ENCODE measurements around the gene MAPRE2.
A peak's percentile ranks its signal among the peaks of the same experiment; 100 is the strongest.

The MAPRE2 gene

DNA sequence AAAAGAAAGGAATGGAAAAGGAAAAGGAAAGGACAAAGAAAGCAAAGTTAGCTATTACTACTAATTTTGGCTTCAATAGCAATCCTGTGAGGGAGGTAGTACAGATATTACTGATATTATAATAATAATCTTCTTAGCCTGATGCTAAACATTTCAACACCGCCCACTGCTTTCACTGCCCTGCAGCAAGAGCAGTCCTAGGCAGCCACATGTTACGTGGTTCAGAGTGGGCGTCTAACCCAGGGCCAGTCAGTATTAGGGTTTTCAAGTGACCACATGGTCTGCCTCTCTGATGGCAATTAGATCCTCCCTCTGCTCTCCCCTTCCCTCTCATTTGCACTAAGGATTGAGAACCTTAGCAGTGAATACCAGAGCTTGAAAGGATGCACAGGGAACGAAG is 116.0 kb downstream of the MAPRE2 start:
- WGBS (ENCODE audit: extremely low coverage, insufficient coverage, insufficient read length), result no CpG with 5 or more reads among the region's 4 CpGs
- H4K8ac ChIP-seq (ENCODE audit: low read depth, low read length), result no peak overlapping the region
- no peaks in the 10 kb centered on the region for H3K36me3 ChIP-seq (ENCODE audit: control insufficient read depth in 1 of 2, insufficient read depth in 2 of 2, low read length in 2 of 2)
- H3K4me3 ChIP-seq (ENCODE audit: low read depth, low read length), result no peak overlapping the region
- no peak overlapping the region for H2BK120ac ChIP-seq (ENCODE audit: insufficient read depth, low read length, poor library complexity)
- H2BK12ac ChIP-seq (ENCODE audit: low read length), result no peak overlapping the region
- no peak overlapping the region for H3K18ac ChIP-seq (ENCODE audit: low read length)
- H3K14ac ChIP-seq (ENCODE audit: low read length), result no peak overlapping the region
- no peaks in the 10 kb centered on the region for H3K9me3 ChIP-seq (ENCODE audit: insufficient read depth, low read depth, low read length)
- H3K4me1 ChIP-seq (ENCODE audit: control insufficient read depth in 1 of 2, insufficient read depth in 2 of 2, low read length in 2 of 2), result no peaks in the 10 kb centered on the region
- H3K27me3 ChIP-seq (ENCODE audit: insufficient read depth, low read length), result no peaks in the 10 kb centered on the region
- no peak overlapping the region for H4K91ac ChIP-seq (ENCODE audit: low read depth, low read length)
- no peak overlapping the region for H3K4ac ChIP-seq (ENCODE audit: low read depth, low read length)
- no peak overlapping the region for H3K27ac ChIP-seq (ENCODE audit: low read depth, low read length)
- H4K12ac ChIP-seq (ENCODE audit: low read depth, low read length), result no peak overlapping the region
- no peak overlapping the region for H3K23ac ChIP-seq (ENCODE audit: low read length)
- H3K9ac ChIP-seq (ENCODE audit: low read length), result no peak overlapping the region
- no peak overlapping the region for H2AK5ac ChIP-seq (ENCODE audit: low read length)
- no peak overlapping the region for H3K4me2 ChIP-seq (ENCODE audit: low read length)
- H3K79me2 ChIP-seq (ENCODE audit: control insufficient read depth, insufficient read depth, low read length, poor library complexity), result no peaks in the 10 kb centered on the region
- H2BK5ac ChIP-seq (ENCODE audit: low read depth, low read length, poor library complexity), result no peak overlapping the region
- no peak for DNase-seq
- no peaks in the 10 kb centered on the region for H3K79me1 ChIP-seq (ENCODE audit: low read length)
- no peak overlapping the region for H2AFZ ChIP-seq (ENCODE audit: insufficient read depth, low read length, poor library complexity)

DNA sequence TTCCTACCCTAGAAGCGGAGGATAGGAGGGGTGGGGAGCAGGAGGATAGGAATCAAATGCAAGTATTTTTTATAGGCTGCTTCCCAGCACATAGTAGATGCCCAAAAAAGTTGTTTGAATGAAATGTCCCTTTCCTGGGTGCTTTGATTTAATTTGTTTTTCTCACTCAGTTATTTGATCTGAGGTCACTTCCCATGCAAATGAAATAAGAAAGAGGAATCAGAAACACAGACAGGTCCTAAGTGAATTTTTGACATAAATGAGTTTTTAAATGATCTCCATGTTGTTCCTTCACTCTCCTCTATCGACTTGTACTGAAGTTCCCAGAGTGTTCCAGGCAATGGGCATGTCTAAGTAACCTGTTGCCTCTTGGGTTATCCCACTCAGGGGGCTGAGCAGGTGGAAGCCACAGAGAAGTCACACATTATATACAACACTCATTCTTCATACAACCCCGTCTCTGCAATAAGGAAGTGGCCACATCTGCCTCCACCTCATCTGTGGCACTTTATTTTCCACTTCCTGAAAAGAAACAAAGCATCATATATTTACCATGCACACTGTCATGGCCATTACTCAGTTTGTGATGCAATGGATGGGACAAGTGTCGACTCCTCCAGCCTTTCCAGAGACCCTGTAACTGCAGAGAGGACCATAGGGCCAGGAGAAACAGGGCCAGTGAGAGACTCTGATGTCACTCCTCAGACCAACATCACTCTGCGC is 117.7 kb downstream of the MAPRE2 start:
- no peaks in the 10 kb centered on the region for H3K36me3 ChIP-seq (ENCODE audit: control insufficient read depth in 1 of 2, insufficient read depth in 2 of 2, low read length in 2 of 2)
- H2AFZ ChIP-seq (ENCODE audit: insufficient read depth, low read length, poor library complexity), result no peak overlapping the region
- H4K8ac ChIP-seq (ENCODE audit: low read depth, low read length), result no peak overlapping the region
- no CpG with 5 or more reads among the region's 5 CpGs for WGBS (ENCODE audit: extremely low coverage, insufficient coverage, insufficient read length)
- H2BK120ac ChIP-seq (ENCODE audit: insufficient read depth, low read length, poor library complexity), result no peak overlapping the region
- DNase-seq, result no peak
- H3K79me2 ChIP-seq (ENCODE audit: control insufficient read depth, insufficient read depth, low read length, poor library complexity), result no peaks in the 10 kb centered on the region
- H3K18ac ChIP-seq (ENCODE audit: low read length), result no peak overlapping the region
- H3K4me1 ChIP-seq (ENCODE audit: control insufficient read depth in 1 of 2, insufficient read depth in 2 of 2, low read length in 2 of 2), result no peaks in the 10 kb centered on the region
- no peaks in the 10 kb centered on the region for H3K79me1 ChIP-seq (ENCODE audit: low read length)
- no peak overlapping the region for H3K9ac ChIP-seq (ENCODE audit: low read length)
- no peak overlapping the region for H3K4me2 ChIP-seq (ENCODE audit: low read length)
- no peaks in the 10 kb centered on the region for H3K9me3 ChIP-seq (ENCODE audit: insufficient read depth, low read depth, low read length)
- H4K91ac ChIP-seq (ENCODE audit: low read depth, low read length), result no peak overlapping the region
- H3K14ac ChIP-seq (ENCODE audit: low read length), result no peak overlapping the region
- no peak overlapping the region for H3K27ac ChIP-seq (ENCODE audit: low read depth, low read length)
- no peak overlapping the region for H4K12ac ChIP-seq (ENCODE audit: low read depth, low read length)
- no peak overlapping the region for H3K4ac ChIP-seq (ENCODE audit: low read depth, low read length)
- H3K23ac ChIP-seq (ENCODE audit: low read length), result no peak overlapping the region
- no peak overlapping the region for H2AK5ac ChIP-seq (ENCODE audit: low read length)
- no peak overlapping the region for H2BK12ac ChIP-seq (ENCODE audit: low read length)
- no peak overlapping the region for H2BK5ac ChIP-seq (ENCODE audit: low read depth, low read length, poor library complexity)
- H3K27me3 ChIP-seq (ENCODE audit: insufficient read depth, low read length), result no peaks in the 10 kb centered on the region
- H3K4me3 ChIP-seq (ENCODE audit: low read depth, low read length), result no peak overlapping the region

DNA sequence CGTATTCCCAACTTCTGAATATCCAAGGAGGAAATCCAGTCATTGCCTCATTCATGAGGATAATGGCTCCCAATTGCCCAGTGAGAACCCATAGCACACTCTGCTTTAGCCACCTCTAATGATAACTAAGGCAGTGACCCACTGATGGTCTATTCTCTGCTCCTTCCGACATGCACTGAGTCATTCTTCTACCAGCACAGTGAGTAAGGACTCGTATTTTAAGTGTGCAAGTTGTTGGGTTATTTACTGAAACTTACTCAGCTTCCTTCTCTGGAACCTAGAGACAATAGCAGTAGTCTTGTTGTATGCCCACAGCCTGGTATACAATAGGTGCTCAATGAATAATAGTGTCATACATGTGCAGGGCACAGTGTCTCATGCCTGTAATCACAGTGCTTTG is 118.6 kb downstream of the MAPRE2 start:
- H3K4me1 ChIP-seq (ENCODE audit: control insufficient read depth in 1 of 2, insufficient read depth in 2 of 2, low read length in 2 of 2), result no peaks in the 10 kb centered on the region
- no peak overlapping the region for H2BK5ac ChIP-seq (ENCODE audit: low read depth, low read length, poor library complexity)
- H3K79me2 ChIP-seq (ENCODE audit: control insufficient read depth, insufficient read depth, low read length, poor library complexity), result no peaks in the 10 kb centered on the region
- H3K36me3 ChIP-seq (ENCODE audit: control insufficient read depth in 1 of 2, insufficient read depth in 2 of 2, low read length in 2 of 2), result no peaks in the 10 kb centered on the region
- no peak overlapping the region for H2BK12ac ChIP-seq (ENCODE audit: low read length)
- H3K23ac ChIP-seq (ENCODE audit: low read length), result no peak overlapping the region
- H4K8ac ChIP-seq (ENCODE audit: low read depth, low read length), result no peak overlapping the region
- H3K4me3 ChIP-seq (ENCODE audit: low read depth, low read length), result no peak overlapping the region
- WGBS (ENCODE audit: extremely low coverage, insufficient coverage, insufficient read length), result no CpG with 5 or more reads among the region's 3 CpGs
- peak in 1 of 2 donors; percentile 18 for DNase-seq
- no peak overlapping the region for H3K4ac ChIP-seq (ENCODE audit: low read depth, low read length)
- no peak overlapping the region for H3K14ac ChIP-seq (ENCODE audit: low read length)
- no peak overlapping the region for H2AFZ ChIP-seq (ENCODE audit: insufficient read depth, low read length, poor library complexity)
- H3K18ac ChIP-seq (ENCODE audit: low read length), result no peak overlapping the region
- H4K91ac ChIP-seq (ENCODE audit: low read depth, low read length), result no peak overlapping the region
- H3K9me3 ChIP-seq (ENCODE audit: insufficient read depth, low read depth, low read length), result no peaks in the 10 kb centered on the region
- no peak overlapping the region for H3K27ac ChIP-seq (ENCODE audit: low read depth, low read length)
- no peaks in the 10 kb centered on the region for H3K79me1 ChIP-seq (ENCODE audit: low read length)
- H4K12ac ChIP-seq (ENCODE audit: low read depth, low read length), result no peak overlapping the region
- no peak overlapping the region for H2BK120ac ChIP-seq (ENCODE audit: insufficient read depth, low read length, poor library complexity)
- H3K27me3 ChIP-seq (ENCODE audit: insufficient read depth, low read length), result no peaks in the 10 kb centered on the region
- no peak overlapping the region for H3K4me2 ChIP-seq (ENCODE audit: low read length)
- no peak overlapping the region for H2AK5ac ChIP-seq (ENCODE audit: low read length)
- H3K9ac ChIP-seq (ENCODE audit: low read length), result no peak overlapping the region

DNA sequence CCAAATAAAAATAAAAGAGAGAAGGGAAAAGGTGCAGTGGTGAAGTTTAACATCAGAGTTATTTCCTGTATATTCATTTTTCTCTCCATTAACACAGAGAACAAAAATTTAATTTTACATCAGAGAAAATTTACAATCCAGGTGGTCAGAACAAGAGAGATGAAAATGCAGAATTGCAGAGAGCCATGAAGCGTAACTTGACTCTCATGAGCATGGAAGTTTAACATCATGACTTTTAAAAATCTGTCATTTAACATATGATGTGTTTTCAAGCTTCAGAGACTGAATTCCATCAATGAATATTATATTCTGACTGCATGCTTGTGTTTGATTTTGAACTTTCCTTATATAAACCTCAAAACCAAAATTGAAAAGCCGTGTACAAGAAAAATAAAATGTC is 120.3 kb downstream of the MAPRE2 start:
- no peak overlapping the region for H3K27ac ChIP-seq (ENCODE audit: low read depth, low read length)
- no peak overlapping the region for H4K8ac ChIP-seq (ENCODE audit: low read depth, low read length)
- no peak overlapping the region for H3K4ac ChIP-seq (ENCODE audit: low read depth, low read length)
- H3K18ac ChIP-seq (ENCODE audit: low read length), result no peak overlapping the region
- H2AFZ ChIP-seq (ENCODE audit: insufficient read depth, low read length, poor library complexity), result no peak overlapping the region
- no peak overlapping the region for H4K91ac ChIP-seq (ENCODE audit: low read depth, low read length)
- H3K9ac ChIP-seq (ENCODE audit: low read length), result no peak overlapping the region
- H2BK120ac ChIP-seq (ENCODE audit: insufficient read depth, low read length, poor library complexity), result no peak overlapping the region
- H3K14ac ChIP-seq (ENCODE audit: low read length), result no peak overlapping the region
- H4K12ac ChIP-seq (ENCODE audit: low read depth, low read length), result no peak overlapping the region
- no peaks in the 10 kb centered on the region for H3K36me3 ChIP-seq (ENCODE audit: control insufficient read depth in 1 of 2, insufficient read depth in 2 of 2, low read length in 2 of 2)
- no peaks in the 10 kb centered on the region for H3K79me2 ChIP-seq (ENCODE audit: control insufficient read depth, insufficient read depth, low read length, poor library complexity)
- DNase-seq, result no peak
- no peak overlapping the region for H2BK12ac ChIP-seq (ENCODE audit: low read length)
- no peak overlapping the region for H3K4me2 ChIP-seq (ENCODE audit: low read length)
- no peaks in the 10 kb centered on the region for H3K9me3 ChIP-seq (ENCODE audit: insufficient read depth, low read depth, low read length)
- no peak overlapping the region for H3K23ac ChIP-seq (ENCODE audit: low read length)
- WGBS (ENCODE audit: extremely low coverage, insufficient coverage, insufficient read length), result no CpG with 5 or more reads among the region's 2 CpGs
- H2AK5ac ChIP-seq (ENCODE audit: low read length), result no peak overlapping the region
- no peaks in the 10 kb centered on the region for H3K79me1 ChIP-seq (ENCODE audit: low read length)
- H3K27me3 ChIP-seq (ENCODE audit: insufficient read depth, low read length), result no peaks in the 10 kb centered on the region
- H2BK5ac ChIP-seq (ENCODE audit: low read depth, low read length, poor library complexity), result no peak overlapping the region
- H3K4me1 ChIP-seq (ENCODE audit: control insufficient read depth in 1 of 2, insufficient read depth in 2 of 2, low read length in 2 of 2), result no peaks in the 10 kb centered on the region
- no peak overlapping the region for H3K4me3 ChIP-seq (ENCODE audit: low read depth, low read length)
